Measurements from ENCODE around the gene PACS1. TPM values are rescaled to one million over a fixed set of nuclear protein-coding genes. Genes with fewer than 3 reads are reported as not detected.
A peak's percentile ranks its signal among the peaks of the same experiment; 100 is the strongest.

The PACS1 gene
- total RNA-seq, 1 donor from 2014 or later: 24.9 TPM

GRCh38 chr11:66168289-66168688, 98.2 kb downstream of the PACS1 start:
- no peak for DNase-seq (ENCODE audit: low read depth)
- TF ChIP-seq CTCF (conservative IDR thresholded peaks at IDR 0.05; ENCODE audit: low read depth, low read length): no peak
- no peak overlapping the region for H3K4me3 ChIP-seq (ENCODE audit: low read depth, low read length)

- H3K4me3 ChIP-seq (ENCODE audit: low read depth, low read length): no peak overlapping the region
- peak; percentile 71 for DNase-seq (ENCODE audit: low read depth)
- no peak for TF ChIP-seq CTCF (conservative IDR thresholded peaks at IDR 0.05; ENCODE audit: low read depth, low read length)
Measured at GRCh38 chr11:66172146-66172545, 102.1 kb downstream of the PACS1 start.

GRCh38 chr11:66176650-66177049, 106.6 kb downstream of the PACS1 start:
- no peak for DNase-seq (ENCODE audit: low read depth)
- no peak for TF ChIP-seq CTCF (conservative IDR thresholded peaks at IDR 0.05; ENCODE audit: low read depth, low read length)
- H3K4me3 ChIP-seq (ENCODE audit: low read depth, low read length): no peak overlapping the region

GRCh38 chr11:66178183-66178582, 108.1 kb downstream of the PACS1 start:
- no peak for DNase-seq (ENCODE audit: low read depth)
- H3K4me3 ChIP-seq (ENCODE audit: low read depth, low read length): no peak overlapping the region
- TF ChIP-seq CTCF (conservative IDR thresholded peaks at IDR 0.05; ENCODE audit: low read depth, low read length): no peak

GRCh38 chr11:66178871-66179270, 108.8 kb downstream of the PACS1 start:
- no peak for TF ChIP-seq CTCF (conservative IDR thresholded peaks at IDR 0.05; ENCODE audit: low read depth, low read length)
- DNase-seq (ENCODE audit: low read depth): no peak
- H3K4me3 ChIP-seq (ENCODE audit: low read depth, low read length): no peak overlapping the region

GRCh38 chr11:66181632-66182315, 111.7 kb downstream of the PACS1 start:
- no peak for DNase-seq (ENCODE audit: low read depth)
- H3K4me3 ChIP-seq (ENCODE audit: low read depth, low read length): no peak overlapping the region
- no peak for TF ChIP-seq CTCF (conservative IDR thresholded peaks at IDR 0.05; ENCODE audit: low read depth, low read length)

GRCh38 chr11:66183494-66184048, 113.5 kb downstream of the PACS1 start:
- no peak overlapping the region for H3K4me3 ChIP-seq (ENCODE audit: low read depth, low read length)
- DNase-seq (ENCODE audit: low read depth): no peak
- TF ChIP-seq CTCF (conservative IDR thresholded peaks at IDR 0.05; ENCODE audit: low read depth, low read length): no peak

All from epithelial cell of proximal tubule (primary cell).